Pancreas (tissue), 10 donors: ENCODE data around the gene USP24. TPM values are rescaled to one million over a fixed set of nuclear protein-coding genes. Genes with fewer than 3 reads are reported as not detected.

Experiments
- ATAC-seq, 4 donors: fragments of 200-7000 bp; cut with Tn5 transposase; one replicate each; pipeline versions ENCODE4 v1.8.0 to v1.9.1; 2020; ENCODE audit warnings: mild to moderate bottlenecking in 4 of 4, moderate library complexity in 4 of 4
- DNase-seq, 6 donors: peaks; one replicate each; pipeline ENCODE4 v3.0.0-alpha.2; 2020
- FAIRE-seq: peaks from 2 replicates; lab custom pipeline; 2012; peaks lifted over from hg19 to GRCh38; lab: Jason Lieb, UNC
- H3K27ac ChIP-seq, 4 donors: fragments of 200-600 bp; sonication (generic); 1 replicate in 3 of 4; 2 replicates in 1 of 4; pipeline versions ENCODE4 v1.5.0 to v1.8.0; 2020
- H3K27me3 ChIP-seq, 4 donors: fragments of 200-600 bp; one replicate each; pipeline ENCODE4 v1.8.0; 2021
- H3K36me3 ChIP-seq, 3 donors: fragments of 200-600 bp; sonication (generic) in 1 of 3; one replicate each; pipeline versions ENCODE4 v1.5.0 to v1.8.0; 2020 to 2021
- H3K4me1 ChIP-seq, 3 donors: fragments of 200-600 bp; one replicate each; pipeline ENCODE4 v1.8.0; 2021
- H3K4me3 ChIP-seq, 4 donors: fragments of 200-600 bp; sonication (generic) in 2 of 4; one replicate each; pipeline versions ENCODE4 v1.5.0 to v1.8.0; 2020 to 2021
- H3K9me3 ChIP-seq, 4 donors: fragments of 200-600 bp; one replicate each; pipeline ENCODE4 v1.8.0; 2021
- CTCF ChIP-seq, 4 donors: fragments of 200-600 bp; sonication (generic) in 3 of 4; IDR thresholded peaks; one replicate each; pipeline versions ENCODE4 v1.5.0 to v1.8.0; 2021; ENCODE audit warnings: antibody characterized with exemption in 4 of 4
- WGBS, 2 donors: extraction: QIAGEN DNeasy Blood & Tissue Kit; methylation state at CpG; one replicate each; pipeline ENCODE4 v1.1.7; 2013; 5-methylcytosine and 5-hydroxymethylcytosine counted together
- intact Hi-C, 3 donors: fragments of 100-400 bp; cut with DNase I; formaldehyde crosslinking; loops; one replicate each; pipeline versions ENCODE4 v1.11.1 to v1.14.2; 2022
- polyA plus RNA-seq, 2 donors: library from polyadenylated mRNA; stranded (reverse); fragments of 200-250 nt; gene quantifications; one replicate each; pipeline ENCODE4 v1.2.3, GENCODE V29; 2013
- total RNA-seq, 6 donors: library from RNA; stranded (reverse); fragmentation: NEBNext Ultra II Directional in 4 of 6; extraction: Animal tissue kit (Norgen Biotek cat#: 25700) in 4 of 6; gene quantifications; one replicate each; pipeline versions ENCODE4 v1.2.1 to v1.2.4, GENCODE V29; 2021 to 2023
- donor health status: healthy with polysubstance abuse.
- donor health status: DM: no; HTN: no; CAD: no; lungs with moderate emphysema.
- donor health status: DM: no; HTN: no; CAD: no.
- donor health status: control.
- donor health status: control.
- donor health status: Bipolar disorder and iron deficiency.
- donor health status: DM: yes; HTN: yes; CAD: no.
- donor health status: DM: no; HTN: no; CAD: no.
- donor health status: DM: no; HTN: no; CAD: no.
- donor health status: DM: yes; HTN: yes; CAD: no.

The USP24 gene
- total and polyA plus RNA-seq, 8 donors: 7.5 to 26.8 (median 14.5) TPM

- no peak for FAIRE-seq
- intact Hi-C loops: no loop called here
- Histone ChIP-seq H3K9me3 (no peaks in the 10 kb centered on the region), H3K4me1 (no peaks in the 10 kb centered on the region), H3K4me3 (no peak overlapping the region), H3K27ac (no peak overlapping the region), H3K27me3 (no peaks in the 10 kb centered on the region), H3K36me3 (no peaks in the 10 kb centered on the region)
- TF ChIP-seq CTCF (IDR thresholded peaks at IDR 0.05): no peak
- DNase-seq: no peak
- ATAC-seq: peak in 1 of 4 donors; percentile 14
- 67 to 75% methylated on average over 9 of the region's 9 CpGs for WGBS, 2 donors
Measured at GRCh38 chr1:55050283-55050682, 164.9 kb downstream of the USP24 start.

GRCh38 chr1:55049914-55050278 lies 165.3 kb downstream of the USP24 start:
- FAIRE-seq: no peak

GRCh38 chr1:55049271-55049913 lies 165.8 kb downstream of the USP24 start:
- 87 to 90% methylated on average over 9 of the region's 9 CpGs for WGBS, 2 donors
- no peak for TF ChIP-seq CTCF (IDR thresholded peaks at IDR 0.05)
- Histone ChIP-seq H3K27ac (no peak overlapping the region), H3K36me3 (no peaks in the 10 kb centered on the region), H3K9me3 (no peaks in the 10 kb centered on the region), H3K4me3 (no peak overlapping the region), H3K4me1 (no peaks in the 10 kb centered on the region), H3K27me3 (no peaks in the 10 kb centered on the region)
- FAIRE-seq: no peak
- no peak for ATAC-seq
- intact Hi-C loops: no loop called here
- DNase-seq: no peak

More at GRCh38 chr1:55049914-55050278, 165.3 kb downstream of the USP24 start:
- no peak for TF ChIP-seq CTCF (IDR thresholded peaks at IDR 0.05)
- Histone ChIP-seq H3K4me1 (no peaks in the 10 kb centered on the region), H3K9me3 (no peaks in the 10 kb centered on the region), H3K27ac (no peak overlapping the region), H3K36me3 (no peaks in the 10 kb centered on the region), H3K4me3 (no peak overlapping the region), H3K27me3 (no peaks in the 10 kb centered on the region)
- ATAC-seq (peak in 2 of 4 donors; percentile 17 to 22), DNase-seq (no peak)
- WGBS, 2 donors: 40 to 45% methylated on average over 8 to 9 of the region's 9 CpGs
- intact Hi-C loops: no loop called here

GRCh38 chr1:55048453-55049270 lies 166.5 kb downstream of the USP24 start:
- no peaks in the 10 kb centered on the region for H3K36me3 ChIP-seq
- no peak overlapping the region for H3K4me3 ChIP-seq
- H3K9me3 ChIP-seq: no peaks in the 10 kb centered on the region
- no peak for TF ChIP-seq CTCF (IDR thresholded peaks at IDR 0.05)
- no peaks in the 10 kb centered on the region for H3K27me3 ChIP-seq
- ATAC-seq (no peak), DNase-seq (no peak), FAIRE-seq (no peak)
- H3K27ac ChIP-seq: no peak overlapping the region
- 86 to 87% methylated on average over 11 of the region's 11 CpGs for WGBS, 2 donors
- no peaks in the 10 kb centered on the region for H3K4me1 ChIP-seq
- intact Hi-C loops: no loop called here

GRCh38 chr1:55047611-55048010 lies 167.6 kb downstream of the USP24 start:
- Histone ChIP-seq H3K36me3 (no peaks in the 10 kb centered on the region), H3K4me1 (no peaks in the 10 kb centered on the region), H3K27me3 (no peaks in the 10 kb centered on the region), H3K4me3 (no peak overlapping the region), H3K9me3 (no peaks in the 10 kb centered on the region), H3K27ac (no peak overlapping the region)
- intact Hi-C loops: no loop called here
- no peak for TF ChIP-seq CTCF (IDR thresholded peaks at IDR 0.05)
- 85 to 97% methylated on average over 3 of the region's 3 CpGs for WGBS, 2 donors
- DNase-seq (no peak), FAIRE-seq (no peak), ATAC-seq (no peak)
